AG04450 (cell line): ENCODE measurements around the gene TMEM184A. TPM values are rescaled to one million over a fixed set of nuclear protein-coding genes. Genes with fewer than 3 reads are reported as not detected.

Source experiments
- CTCF ChIA-PET: fragments of 300-600, 350-600 bp; formaldehyde crosslinking; extraction: SDS; loops from one replicate; lab custom pipeline; 2022; ENCODE audit warnings: antibody characterized with exemption, inconsistent platforms; lab: Charles Lee
- POLR2A ChIA-PET: fragments of 350-600 bp; formaldehyde crosslinking; extraction: SDS; loops from one replicate; lab custom pipeline; 2021; ENCODE audit warnings: antibody characterized with exemption, inconsistent platforms; lab: Yijun Ruan, JAX
- DNase-seq: peaks from one replicate; pipeline ENCODE4 v3.0.0-alpha.2; 2011; ENCODE audit warnings: low read depth, low spot score
- H3K27ac ChIP-seq: one replicate; pipeline ENCODE4 v1.5.1; 2012; ENCODE audit warnings: low read depth, low read length, control low read depth
- H3K27me3 ChIP-seq: one replicate; pipeline ENCODE4 v1.6.0; 2012; ENCODE audit warnings: low read length; ENCODE audit not compliant: control insufficient read depth, insufficient read depth
- H3K4me3 ChIP-seq: 2 replicates; pipeline ENCODE4 v1.5.1; 2011; ENCODE audit warnings: mild to moderate bottlenecking, low read depth, low read length, control low read depth
- H3K9me3 ChIP-seq: 2 replicates; pipeline ENCODE4 v1.5.1; 2012; ENCODE audit warnings: low read length; ENCODE audit not compliant: control insufficient read depth, insufficient read depth
- polyA plus RNA-seq: library from polyadenylated mRNA; depleted of rRNA; stranded (reverse); fragments of >200 nt; gene quantifications from 2 replicates; pipeline ENCODE4 v1.2.3, GENCODE V29; 2011
- TF ChIP-seq, protein P1 (sequence below): IDR thresholded peaks from 2 replicates; pipeline ENCODE4 v1.5.1; 2011; ENCODE audit warnings: low read depth, low read length, control low read depth, inconsistent platforms

TMEM184A gene
- polyA plus RNA-seq, 1 experiment, result 0.56 TPM

DNA sequence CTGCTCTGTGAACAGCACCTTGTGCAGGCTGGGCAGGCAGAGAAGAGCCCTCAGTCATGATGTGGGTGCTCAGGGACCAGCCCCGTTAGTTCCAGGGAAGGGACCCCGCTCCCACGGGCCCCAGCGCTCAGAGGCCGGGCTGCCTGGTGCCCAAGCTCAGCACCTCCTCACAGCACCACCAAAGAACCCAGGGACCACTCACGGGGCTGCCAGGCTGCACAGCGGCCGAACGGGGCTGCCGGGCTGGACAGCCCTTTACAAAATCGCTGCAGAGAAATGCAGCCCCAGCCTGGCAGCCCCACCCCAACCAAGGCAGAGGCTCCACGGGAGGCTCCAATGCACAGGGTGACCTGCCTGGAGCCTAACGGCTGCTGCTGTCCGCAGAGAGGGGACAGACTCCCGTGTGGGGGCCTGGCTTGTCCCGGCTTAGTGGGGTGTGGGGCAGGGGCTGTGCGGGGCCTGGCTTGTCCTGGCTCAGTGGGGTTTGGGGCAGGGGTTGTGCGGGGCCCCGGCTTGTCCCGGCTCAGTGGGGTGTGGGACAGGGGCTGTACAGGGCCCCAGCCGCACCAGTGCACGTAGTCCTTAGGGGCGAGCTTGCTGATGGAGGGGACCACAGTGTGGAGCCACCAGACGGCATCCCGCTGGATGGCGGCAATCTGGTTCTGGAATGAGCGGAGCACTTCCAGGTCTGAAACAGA is 61.0 kb downstream of the TMEM184A start:
- no peaks in the 10 kb centered on the region for H3K27me3 ChIP-seq
- ChIA-PET POLR2A (no interaction called here), CTCF (no interaction called here)
- H3K9me3 ChIP-seq, result no peaks in the 10 kb centered on the region; the same call in 1 of the 2 replicates
- no peak for DNase-seq
- no peak overlapping the region for H3K27ac ChIP-seq
- H3K4me3 ChIP-seq, result no peak overlapping the region
- TF ChIP-seq, protein P1, sequence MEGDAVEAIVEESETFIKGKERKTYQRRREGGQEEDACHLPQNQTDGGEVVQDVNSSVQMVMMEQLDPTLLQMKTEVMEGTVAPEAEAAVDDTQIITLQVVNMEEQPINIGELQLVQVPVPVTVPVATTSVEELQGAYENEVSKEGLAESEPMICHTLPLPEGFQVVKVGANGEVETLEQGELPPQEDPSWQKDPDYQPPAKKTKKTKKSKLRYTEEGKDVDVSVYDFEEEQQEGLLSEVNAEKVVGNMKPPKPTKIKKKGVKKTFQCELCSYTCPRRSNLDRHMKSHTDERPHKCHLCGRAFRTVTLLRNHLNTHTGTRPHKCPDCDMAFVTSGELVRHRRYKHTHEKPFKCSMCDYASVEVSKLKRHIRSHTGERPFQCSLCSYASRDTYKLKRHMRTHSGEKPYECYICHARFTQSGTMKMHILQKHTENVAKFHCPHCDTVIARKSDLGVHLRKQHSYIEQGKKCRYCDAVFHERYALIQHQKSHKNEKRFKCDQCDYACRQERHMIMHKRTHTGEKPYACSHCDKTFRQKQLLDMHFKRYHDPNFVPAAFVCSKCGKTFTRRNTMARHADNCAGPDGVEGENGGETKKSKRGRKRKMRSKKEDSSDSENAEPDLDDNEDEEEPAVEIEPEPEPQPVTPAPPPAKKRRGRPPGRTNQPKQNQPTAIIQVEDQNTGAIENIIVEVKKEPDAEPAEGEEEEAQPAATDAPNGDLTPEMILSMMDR, result no peak

DNA sequence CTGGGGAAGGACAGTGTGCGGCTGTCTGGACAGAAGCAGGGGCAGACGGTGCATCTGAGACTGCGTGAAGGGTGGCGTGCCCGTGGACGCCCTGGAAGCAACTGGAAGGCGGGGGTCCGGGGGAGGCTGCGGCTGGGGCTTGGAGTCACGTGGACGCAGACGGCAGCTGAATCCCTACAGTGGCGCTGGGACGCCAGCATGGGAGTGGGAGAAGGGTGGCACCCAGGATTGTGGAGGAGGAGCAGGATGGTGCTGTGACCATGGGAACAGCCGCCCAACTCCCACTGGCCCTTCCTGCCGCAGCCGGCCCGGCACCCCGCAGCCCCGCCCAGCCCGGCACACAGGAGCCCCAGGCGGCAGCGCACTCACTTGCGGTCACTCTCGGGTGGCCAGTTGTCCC is 61.6 kb downstream of the TMEM184A start:
- H3K27me3 ChIP-seq, result no peaks in the 10 kb centered on the region
- H3K4me3 ChIP-seq, result no peak overlapping the region
- H3K27ac ChIP-seq, result no peak overlapping the region
- ChIA-PET POLR2A (no interaction called here), CTCF (no interaction called here)
- no peaks in the 10 kb centered on the region; the same call in 1 of the 2 replicates for H3K9me3 ChIP-seq
- no peak for DNase-seq
- TF ChIP-seq, protein P1, result no peak

DNA sequence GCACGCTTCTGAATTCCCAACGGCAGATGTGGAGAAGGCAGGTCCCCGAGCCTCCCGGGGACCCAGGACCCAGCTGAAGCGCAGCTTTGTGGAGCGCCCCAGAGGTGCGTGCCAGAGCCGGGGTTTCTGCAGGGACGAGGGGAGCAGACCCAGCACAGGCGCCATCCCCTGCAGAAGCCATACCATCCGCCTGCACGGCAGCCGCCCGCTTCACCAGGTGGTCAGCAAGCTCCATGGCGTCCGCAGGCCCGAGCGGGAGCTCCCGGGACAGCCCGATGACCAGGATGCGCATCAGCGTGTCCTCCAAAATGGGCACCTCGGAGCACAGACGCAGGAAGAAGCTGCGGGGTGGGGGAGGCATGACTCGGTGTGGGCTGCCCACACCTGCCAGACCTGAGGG is 62.4 kb downstream of the TMEM184A start:
- H3K27me3 ChIP-seq, result no peaks in the 10 kb centered on the region
- no peaks in the 10 kb centered on the region; the same call in 1 of the 2 replicates for H3K9me3 ChIP-seq
- no peak for DNase-seq
- H3K27ac ChIP-seq, result no peak overlapping the region
- TF ChIP-seq, protein P1, result no peak
- POLR2A ChIA-PET, result no interaction called here
- H3K4me3 ChIP-seq, result no peak overlapping the region
- CTCF ChIA-PET, result no interaction called here

DNA sequence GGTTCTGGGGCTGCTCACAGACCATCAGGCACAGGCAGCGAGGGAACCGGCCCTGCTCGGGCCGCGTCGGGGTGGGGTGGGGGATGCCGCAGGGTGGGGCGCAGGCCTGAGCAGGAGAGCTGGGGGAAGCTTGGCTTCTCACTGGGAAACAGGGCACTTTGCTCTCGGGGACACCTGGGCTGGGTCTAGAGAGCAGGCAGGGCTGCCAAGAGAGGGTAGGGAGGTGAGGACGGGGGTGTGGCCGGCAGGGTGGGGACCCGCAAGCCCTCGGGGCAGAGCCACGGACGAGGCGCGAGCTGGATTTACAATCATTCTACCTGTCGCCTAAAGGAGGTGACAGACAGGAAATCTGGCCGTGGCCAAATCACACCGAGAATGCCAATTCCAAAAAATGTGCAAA is 62.9 kb downstream of the TMEM184A start:
- H3K27me3 ChIP-seq, result no peaks in the 10 kb centered on the region
- CTCF ChIA-PET, result no interaction called here
- TF ChIP-seq, protein P1, result no peak
- H3K4me3 ChIP-seq, result no peak overlapping the region
- no peak overlapping the region for H3K27ac ChIP-seq
- POLR2A ChIA-PET, result no interaction called here
- no peak for DNase-seq
- H3K9me3 ChIP-seq, result no peaks in the 10 kb centered on the region; the same call in 1 of the 2 replicates

DNA sequence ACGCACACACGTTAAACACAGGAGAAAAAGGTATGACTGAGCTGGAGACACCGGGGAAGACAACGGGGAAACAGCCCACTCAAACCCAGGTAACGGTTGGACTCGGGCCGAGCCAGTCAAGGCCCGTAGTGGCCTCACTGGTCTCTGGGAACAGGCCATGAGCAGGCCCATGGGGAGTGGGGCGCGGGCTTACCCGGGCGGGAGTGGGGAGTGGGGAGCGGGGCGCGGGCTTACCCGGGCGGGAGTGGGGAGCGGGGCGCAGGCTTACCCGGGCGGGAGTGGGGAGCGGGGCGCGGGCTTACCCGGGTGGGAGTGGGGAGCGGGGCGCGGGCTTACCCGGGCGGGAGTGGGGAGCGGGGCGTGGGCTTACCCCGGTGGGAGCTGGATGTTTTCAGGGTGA is 63.4 kb downstream of the TMEM184A start:
- ChIA-PET POLR2A (no interaction called here), CTCF (no interaction called here)
- H3K9me3 ChIP-seq, result no peaks in the 10 kb centered on the region; the same call in 1 of the 2 replicates
- no peak for DNase-seq
- TF ChIP-seq, protein P1, result no peak
- no peak overlapping the region for H3K4me3 ChIP-seq
- H3K27ac ChIP-seq, result no peak overlapping the region
- H3K27me3 ChIP-seq, result no peaks in the 10 kb centered on the region
